ENCODE results near the gene FBXO21.
"Not testable (repeated sequence)": the region's sequence is repeated elsewhere in the genome, so short reads cannot be mapped to it uniquely, and the experiment has no call there.

Gene FBXO21

GRCh38 chr12:117190210-117190781, at the start of gene FBXO21:
FBXO21 (minus strand) TSS chr12:117190470; CDS start chr12:117190456, 14 bp downstream.
- Histone ChIP-seq H3K27me3 (ENCODE audit: control insufficient read depth in 1 of 2, insufficient read depth in 2 of 2, low read length in 2 of 2) (no peaks in the 10 kb centered on the region), H3K27ac (ENCODE audit: low read depth, low read length) (peak within 1 kb of the TSS; percentile 83), H3K4me3 (ENCODE audit: low read depth in 1 of 2, low read length in 2 of 2) (peak within 1 kb of the TSS; percentile 87 to 89), H3K9ac (ENCODE audit: low read depth in 1 of 2, low read length in 2 of 2) (peak within 1 kb of the TSS; percentile 51 to 92), H3K36me3 (ENCODE audit: control insufficient read depth in 1 of 2, insufficient read depth in 2 of 2, low read length in 2 of 2) (peaks cover under 1 to 13% of the 10 kb centered on the region in 2 donors), H3K4me1 (ENCODE audit: control insufficient read depth in 1 of 2, insufficient read depth in 2 of 2, low read length in 2 of 2) (peaks cover 14% of the 10 kb centered on the region in 2 donors), H3K9me3 (ENCODE audit: control insufficient read depth in 1 of 2, low read length in 2 of 2) (peaks cover 0 to 3% of the 10 kb centered on the region in 2 donors)

GRCh38 chr12:117236456-117237001, 46.3 kb upstream of the FBXO21 start:
- Histone ChIP-seq H3K4me1 (ENCODE audit: control insufficient read depth in 1 of 2, insufficient read depth in 2 of 2, low read length in 2 of 2) (no peaks in the 10 kb centered on the region), H3K9me3 (ENCODE audit: control insufficient read depth in 1 of 2, low read length in 2 of 2) (no peaks in the 10 kb centered on the region), H3K27ac (ENCODE audit: low read depth, low read length) (no peak overlapping the region), H3K4me3 (ENCODE audit: low read depth in 1 of 2, low read length in 2 of 2) (no peak overlapping the region), H3K27me3 (ENCODE audit: control insufficient read depth in 1 of 2, insufficient read depth in 2 of 2, low read length in 2 of 2) (peaks cover 0 to 4% of the 10 kb centered on the region in 2 donors), H3K36me3 (ENCODE audit: control insufficient read depth in 1 of 2, insufficient read depth in 2 of 2, low read length in 2 of 2) (no peaks in the 10 kb centered on the region), H3K9ac (ENCODE audit: low read depth in 1 of 2, low read length in 2 of 2) (no peak overlapping the region)

GRCh38 chr12:117235261-117235660, 45.0 kb upstream of the FBXO21 start:
- Histone ChIP-seq H3K27ac (ENCODE audit: low read depth, low read length) (no peak overlapping the region), H3K27me3 (ENCODE audit: control insufficient read depth in 1 of 2, insufficient read depth in 2 of 2, low read length in 2 of 2) (peaks cover 0 to 4% of the 10 kb centered on the region in 2 donors), H3K4me1 (ENCODE audit: control insufficient read depth in 1 of 2, insufficient read depth in 2 of 2, low read length in 2 of 2) (no peaks in the 10 kb centered on the region), H3K9ac (ENCODE audit: low read depth in 1 of 2, low read length in 2 of 2) (no peak overlapping the region), H3K36me3 (ENCODE audit: control insufficient read depth in 1 of 2, insufficient read depth in 2 of 2, low read length in 2 of 2) (no peaks in the 10 kb centered on the region), H3K9me3 (ENCODE audit: control insufficient read depth in 1 of 2, low read length in 2 of 2) (no peaks in the 10 kb centered on the region), H3K4me3 (ENCODE audit: low read depth in 1 of 2, low read length in 2 of 2) (no peak overlapping the region)

- H3K4me1 ChIP-seq (ENCODE audit: control insufficient read depth in 1 of 2, insufficient read depth in 2 of 2, low read length in 2 of 2): no peaks in the 10 kb centered on the region
- H3K4me3 ChIP-seq (ENCODE audit: low read depth in 1 of 2, low read length in 2 of 2): no peak overlapping the region
- no peaks in the 10 kb centered on the region for H3K9me3 ChIP-seq (ENCODE audit: control insufficient read depth in 1 of 2, low read length in 2 of 2)
- H3K36me3 ChIP-seq (ENCODE audit: control insufficient read depth in 1 of 2, insufficient read depth in 2 of 2, low read length in 2 of 2): no peaks in the 10 kb centered on the region
- H3K9ac ChIP-seq (ENCODE audit: low read depth in 1 of 2, low read length in 2 of 2): no peak overlapping the region
- H3K27me3 ChIP-seq (ENCODE audit: control insufficient read depth in 1 of 2, insufficient read depth in 2 of 2, low read length in 2 of 2): peaks cover 0 to 4% of the 10 kb centered on the region in 2 donors
- no peak overlapping the region for H3K27ac ChIP-seq (ENCODE audit: low read depth, low read length)
These were observed 44.2 kb upstream of the FBXO21 start for GRCh38 chr12:117234441-117234840.

- no peaks in the 10 kb centered on the region for H3K4me1 ChIP-seq (ENCODE audit: control insufficient read depth in 1 of 2, insufficient read depth in 2 of 2, low read length in 2 of 2)
- no peak overlapping the region for H3K4me3 ChIP-seq (ENCODE audit: low read depth in 1 of 2, low read length in 2 of 2)
These were observed 41.5 kb upstream of the FBXO21 start for GRCh38 chr12:117231750-117232149.

GRCh38 chr12:117228239-117228638, 38.0 kb upstream of the FBXO21 start:
- Histone ChIP-seq H3K36me3 (ENCODE audit: control insufficient read depth in 1 of 2, insufficient read depth in 2 of 2, low read length in 2 of 2) (no peaks in the 10 kb centered on the region), H3K9ac (ENCODE audit: low read depth in 1 of 2, low read length in 2 of 2) (no peak overlapping the region), H3K27me3 (ENCODE audit: control insufficient read depth in 1 of 2, insufficient read depth in 2 of 2, low read length in 2 of 2) (no peaks in the 10 kb centered on the region), H3K4me3 (ENCODE audit: low read depth in 1 of 2, low read length in 2 of 2) (no peak overlapping the region), H3K27ac (ENCODE audit: low read depth, low read length) (no peak overlapping the region), H3K4me1 (ENCODE audit: control insufficient read depth in 1 of 2, insufficient read depth in 2 of 2, low read length in 2 of 2) (no peaks in the 10 kb centered on the region), H3K9me3 (ENCODE audit: control insufficient read depth in 1 of 2, low read length in 2 of 2) (no peaks in the 10 kb centered on the region)

More at GRCh38 chr12:117231750-117232149, 41.5 kb upstream of the FBXO21 start:
- Histone ChIP-seq H3K9ac (ENCODE audit: low read depth in 1 of 2, low read length in 2 of 2) (no peak overlapping the region), H3K36me3 (ENCODE audit: control insufficient read depth in 1 of 2, insufficient read depth in 2 of 2, low read length in 2 of 2) (no peaks in the 10 kb centered on the region), H3K9me3 (ENCODE audit: control insufficient read depth in 1 of 2, low read length in 2 of 2) (no peaks in the 10 kb centered on the region), H3K27me3 (ENCODE audit: control insufficient read depth in 1 of 2, insufficient read depth in 2 of 2, low read length in 2 of 2) (no peaks in the 10 kb centered on the region), H3K27ac (ENCODE audit: low read depth, low read length) (no peak overlapping the region)

- no peaks in the 10 kb centered on the region for H3K9me3 ChIP-seq (ENCODE audit: control insufficient read depth in 1 of 2, low read length in 2 of 2)
These were observed 36.9 kb upstream of the FBXO21 start for GRCh38 chr12:117227000-117227653.

GRCh38 chr12:117226505-117226904, 36.2 kb upstream of the FBXO21 start:
- no peaks in the 10 kb centered on the region for H3K9me3 ChIP-seq (ENCODE audit: control insufficient read depth in 1 of 2, low read length in 2 of 2)
- no peaks in the 10 kb centered on the region for H3K4me1 ChIP-seq (ENCODE audit: control insufficient read depth in 1 of 2, insufficient read depth in 2 of 2, low read length in 2 of 2)
- H3K9ac ChIP-seq (ENCODE audit: low read depth in 1 of 2, low read length in 2 of 2): no peak overlapping the region
- H3K27me3 ChIP-seq (ENCODE audit: control insufficient read depth in 1 of 2, insufficient read depth in 2 of 2, low read length in 2 of 2): no peaks in the 10 kb centered on the region
- no peaks in the 10 kb centered on the region for H3K36me3 ChIP-seq (ENCODE audit: control insufficient read depth in 1 of 2, insufficient read depth in 2 of 2, low read length in 2 of 2)
- no peak overlapping the region for H3K27ac ChIP-seq (ENCODE audit: low read depth, low read length)
- no peak overlapping the region for H3K4me3 ChIP-seq (ENCODE audit: low read depth in 1 of 2, low read length in 2 of 2)

More at GRCh38 chr12:117227000-117227653, 36.9 kb upstream of the FBXO21 start:
- Histone ChIP-seq H3K27me3 (ENCODE audit: control insufficient read depth in 1 of 2, insufficient read depth in 2 of 2, low read length in 2 of 2) (no peaks in the 10 kb centered on the region), H3K4me3 (ENCODE audit: low read depth in 1 of 2, low read length in 2 of 2) (no peak overlapping the region), H3K27ac (ENCODE audit: low read depth, low read length) (no peak overlapping the region), H3K36me3 (ENCODE audit: control insufficient read depth in 1 of 2, insufficient read depth in 2 of 2, low read length in 2 of 2) (no peaks in the 10 kb centered on the region), H3K9ac (ENCODE audit: low read depth in 1 of 2, low read length in 2 of 2) (no peak overlapping the region), H3K4me1 (ENCODE audit: control insufficient read depth in 1 of 2, insufficient read depth in 2 of 2, low read length in 2 of 2) (no peaks in the 10 kb centered on the region)

- Histone ChIP-seq H3K4me1 (ENCODE audit: control insufficient read depth in 1 of 2, insufficient read depth in 2 of 2, low read length in 2 of 2) (no peaks in the 10 kb centered on the region), H3K9me3 (ENCODE audit: control insufficient read depth in 1 of 2, low read length in 2 of 2) (no peaks in the 10 kb centered on the region), H3K27ac (ENCODE audit: low read depth, low read length) (no peak overlapping the region), H3K27me3 (ENCODE audit: control insufficient read depth in 1 of 2, insufficient read depth in 2 of 2, low read length in 2 of 2) (peaks cover 0 to 7% of the 10 kb centered on the region in 2 donors), H3K4me3 (ENCODE audit: low read depth in 1 of 2, low read length in 2 of 2) (no peak overlapping the region), H3K9ac (ENCODE audit: low read depth in 1 of 2, low read length in 2 of 2) (no peak overlapping the region), H3K36me3 (ENCODE audit: control insufficient read depth in 1 of 2, insufficient read depth in 2 of 2, low read length in 2 of 2) (no peaks in the 10 kb centered on the region)
These were observed 34.9 kb upstream of the FBXO21 start for GRCh38 chr12:117225179-117225578.

- H3K9me3 ChIP-seq (ENCODE audit: control insufficient read depth in 1 of 2, low read length in 2 of 2); H3K36me3 ChIP-seq (ENCODE audit: control insufficient read depth in 1 of 2, insufficient read depth in 2 of 2, low read length in 2 of 2); H3K4me1 ChIP-seq (ENCODE audit: control insufficient read depth in 1 of 2, insufficient read depth in 2 of 2, low read length in 2 of 2); H3K4me3 ChIP-seq (ENCODE audit: low read depth in 1 of 2, low read length in 2 of 2); H3K9ac ChIP-seq (ENCODE audit: low read depth in 1 of 2, low read length in 2 of 2); H3K27ac ChIP-seq (ENCODE audit: low read depth, low read length): not testable (repeated sequence)
- H3K27me3 ChIP-seq (ENCODE audit: control insufficient read depth in 1 of 2, insufficient read depth in 2 of 2, low read length in 2 of 2): peaks cover 0 to 15% of the 10 kb centered on the region in 2 donors
These were observed 30.7 kb upstream of the FBXO21 start for GRCh38 chr12:117220947-117221346.
